Osteoblast (primary cell): Measurements from ENCODE around the gene SPDYE4. TPM values are rescaled to one million over a fixed set of nuclear protein-coding genes. Genes with fewer than 3 reads are reported as not detected.

Experiments used
- DNase-seq: peaks from one replicate; pipeline ENCODE4 v3.0.0; 2011; ENCODE audit warnings: low spot score, mixed read lengths; ENCODE audit not compliant: insufficient read length; ENCODE audit errors: missing footprints
- H2AFZ ChIP-seq: 2 replicates; pipeline ENCODE4 v1.6.0; 2011; ENCODE audit warnings: mild to moderate bottlenecking, low read length
- H3K27ac ChIP-seq: 2 replicates; pipeline ENCODE4 v1.5.1; 2011; ENCODE audit warnings: mild to moderate bottlenecking, low read depth, low read length, moderate library complexity
- H3K27me3 ChIP-seq: 2 replicates; pipeline ENCODE4 v1.6.0; 2012; ENCODE audit warnings: mild to moderate bottlenecking, control low read depth, inconsistent platforms, low read length, moderate library complexity; ENCODE audit not compliant: insufficient read depth
- H3K36me3 ChIP-seq: 2 replicates; pipeline ENCODE4 v1.5.1; 2011; ENCODE audit warnings: mild to moderate bottlenecking, low read length, control low read depth, moderate library complexity; ENCODE audit not compliant: insufficient read depth
- H3K4me1 ChIP-seq: 2 replicates; pipeline ENCODE4 v1.5.1; 2011; ENCODE audit warnings: mild to moderate bottlenecking, low read length, control low read depth, moderate library complexity; ENCODE audit not compliant: insufficient read depth
- H3K4me2 ChIP-seq: 2 replicates; pipeline ENCODE4 v1.6.0; 2011; ENCODE audit warnings: mild to moderate bottlenecking, low read length; ENCODE audit not compliant: insufficient read depth
- H3K4me3 ChIP-seq: fragments of 200-600 bp; sonication (generic); 3 replicates; pipeline ENCODE4 v1.5.1; 2012; ENCODE audit warnings: mild to moderate bottlenecking, low read length, inconsistent platforms; ENCODE audit not compliant: insufficient read depth
- H3K79me2 ChIP-seq: 2 replicates; pipeline ENCODE4 v1.6.0; 2012; ENCODE audit warnings: mild to moderate bottlenecking, low read length, control low read depth, inconsistent platforms; ENCODE audit not compliant: insufficient read depth
- H3K9me3 ChIP-seq: 2 replicates; pipeline ENCODE4 v1.5.1; 2011; ENCODE audit warnings: low read depth, low read length, control low read depth
- H4K20me1 ChIP-seq: 2 replicates; pipeline ENCODE4 v1.6.0; 2012; ENCODE audit warnings: mild to moderate bottlenecking, low read length, control low read depth; ENCODE audit not compliant: insufficient read depth
- CTCF ChIP-seq: IDR thresholded peaks from 2 replicates; pipeline ENCODE4 v1.5.1; 2011; ENCODE audit warnings: mild to moderate bottlenecking, low read depth, low read length, moderate library complexity; ENCODE audit errors: extremely low read depth
- total RNA-seq: library from RNA; depleted of rRNA; stranded (reverse); fragments of >200 nt; gene quantifications from 2 replicates; pipeline ENCODE4 v1.2.3, GENCODE V29; 2012

Gene SPDYE4
- total RNA-seq, 1 donor = not detected

GRCh38 chr17:8726941-8727555, 31.3 kb downstream of the SPDYE4 start:
- Histone ChIP-seq H4K20me1 (no peaks in the 10 kb centered on the region), H2AFZ (no peak overlapping the region), H3K9me3 (no peaks in the 10 kb centered on the region), H3K36me3 (no peaks in the 10 kb centered on the region), H3K27me3 (no peaks in the 10 kb centered on the region), H3K79me2 (no peaks in the 10 kb centered on the region), H3K27ac (no peak overlapping the region), H3K4me2 (no peak overlapping the region), H3K4me1 (no peaks in the 10 kb centered on the region), H3K4me3 (no peak overlapping the region)
- TF ChIP-seq CTCF = no peak
- peak; percentile 80 for DNase-seq

GRCh38 chr17:8725881-8726876, 32.2 kb downstream of the SPDYE4 start:
- no peak for DNase-seq
- Histone ChIP-seq H4K20me1 (no peaks in the 10 kb centered on the region), H3K79me2 (no peaks in the 10 kb centered on the region), H3K36me3 (no peaks in the 10 kb centered on the region), H3K9me3 (no peaks in the 10 kb centered on the region), H3K4me1 (no peaks in the 10 kb centered on the region), H3K27ac (no peak overlapping the region), H3K27me3 (peaks cover 3% of the 10 kb centered on the region), H3K4me2 (no peak overlapping the region), H3K4me3 (no peak overlapping the region), H2AFZ (no peak overlapping the region)
- TF ChIP-seq CTCF = no peak

GRCh38 chr17:8724451-8724850, 33.9 kb downstream of the SPDYE4 start:
- Histone ChIP-seq H3K27me3 (peaks cover 3% of the 10 kb centered on the region), H3K4me2 (no peak overlapping the region), H4K20me1 (no peaks in the 10 kb centered on the region), H3K4me3 (no peak overlapping the region), H3K9me3 (no peaks in the 10 kb centered on the region), H3K4me1 (no peaks in the 10 kb centered on the region), H3K79me2 (no peaks in the 10 kb centered on the region), H3K27ac (no peak overlapping the region), H3K36me3 (no peaks in the 10 kb centered on the region), H2AFZ (no peak overlapping the region)
- peak; percentile 70 for DNase-seq
- TF ChIP-seq CTCF = no peak

GRCh38 chr17:8720596-8720995, 37.8 kb downstream of the SPDYE4 start:
- H3K27ac ChIP-seq = no peak overlapping the region
- peaks cover 3% of the 10 kb centered on the region for H3K27me3 ChIP-seq
- no peak overlapping the region for H2AFZ ChIP-seq
- H3K36me3 ChIP-seq = no peaks in the 10 kb centered on the region
- H3K9me3 ChIP-seq = no peaks in the 10 kb centered on the region
- no peak overlapping the region for H3K4me3 ChIP-seq
- DNase-seq = no peak
- H3K4me1 ChIP-seq = no peaks in the 10 kb centered on the region
- no peak for TF ChIP-seq CTCF
- H4K20me1 ChIP-seq = no peaks in the 10 kb centered on the region
- no peak overlapping the region for H3K4me2 ChIP-seq
- H3K79me2 ChIP-seq = no peaks in the 10 kb centered on the region
